ENCODE data around the gene NTRK2. TPM values are rescaled to one million over a fixed set of nuclear protein-coding genes. Genes with fewer than 3 reads are reported as not detected.

The NTRK2 gene
- polyA plus RNA-seq, 4 donors, result 93.2 to 154 (median 119) TPM

GRCh38 chr9:84731696-84732095 lies 62.2 kb downstream of the NTRK2 start:
- no peak for DNase-seq (ENCODE audit: low read depth in 4 of 4, low spot score in 3 of 4)

GRCh38 chr9:84736081-84736480 lies 66.6 kb downstream of the NTRK2 start:
- DNase-seq (ENCODE audit: low read depth in 4 of 4, low spot score in 3 of 4), result no peak

- DNase-seq (ENCODE audit: low read depth in 4 of 4, low spot score in 3 of 4), result no peak
Measured at GRCh38 chr9:84736536-84736935, 67.0 kb downstream of the NTRK2 start.

- no peak for DNase-seq (ENCODE audit: low read depth in 4 of 4, low spot score in 3 of 4)
Measured at GRCh38 chr9:84738353-84738752, 68.8 kb downstream of the NTRK2 start.

- DNase-seq (ENCODE audit: low read depth in 4 of 4, low spot score in 3 of 4), result no peak
Measured at GRCh38 chr9:84742261-84742660, 72.7 kb downstream of the NTRK2 start.

- DNase-seq (ENCODE audit: low read depth in 4 of 4, low spot score in 3 of 4), result no peak
Measured at GRCh38 chr9:84744195-84744594, 74.7 kb downstream of the NTRK2 start.

GRCh38 chr9:84744726-84745125 lies 75.2 kb downstream of the NTRK2 start:
- no peak for DNase-seq (ENCODE audit: low read depth in 4 of 4, low spot score in 3 of 4)

- no peak for DNase-seq (ENCODE audit: low read depth in 4 of 4, low spot score in 3 of 4)
Measured at GRCh38 chr9:84748112-84748511, 78.6 kb downstream of the NTRK2 start.

- no peak for DNase-seq (ENCODE audit: low read depth in 4 of 4, low spot score in 3 of 4)
Measured at GRCh38 chr9:84750152-84750865, 80.8 kb downstream of the NTRK2 start.

GRCh38 chr9:84751921-84752320 lies 82.4 kb downstream of the NTRK2 start:
- DNase-seq (ENCODE audit: low read depth in 4 of 4, low spot score in 3 of 4), result no peak

GRCh38 chr9:84754461-84754860 lies 84.9 kb downstream of the NTRK2 start:
- no peak for DNase-seq (ENCODE audit: low read depth in 4 of 4, low spot score in 3 of 4)

GRCh38 chr9:84754881-84755280 lies 85.4 kb downstream of the NTRK2 start:
- no peak for DNase-seq (ENCODE audit: low read depth in 4 of 4, low spot score in 3 of 4)

- no peak for DNase-seq (ENCODE audit: low read depth in 4 of 4, low spot score in 3 of 4)
Measured at GRCh38 chr9:84755380-84755779, 85.9 kb downstream of the NTRK2 start.

GRCh38 chr9:84756171-84756570 lies 86.6 kb downstream of the NTRK2 start:
- no peak for DNase-seq (ENCODE audit: low read depth in 4 of 4, low spot score in 3 of 4)

- peak in 1 of 4 donors; percentile 14 for DNase-seq (ENCODE audit: low read depth in 4 of 4, low spot score in 3 of 4)
Measured at GRCh38 chr9:84756731-84757130, 87.2 kb downstream of the NTRK2 start.

GRCh38 chr9:84758817-84759216 lies 89.3 kb downstream of the NTRK2 start:
- DNase-seq (ENCODE audit: low read depth in 4 of 4, low spot score in 3 of 4), result no peak

GRCh38 chr9:84759300-84759750 lies 89.8 kb downstream of the NTRK2 start:
- DNase-seq (ENCODE audit: low read depth in 4 of 4, low spot score in 3 of 4), result no peak

GRCh38 chr9:84759804-84760203 lies 90.3 kb downstream of the NTRK2 start:
- DNase-seq (ENCODE audit: low read depth in 4 of 4, low spot score in 3 of 4), result no peak

GRCh38 chr9:84761137-84761808 lies 91.7 kb downstream of the NTRK2 start:
- no peak for DNase-seq (ENCODE audit: low read depth in 4 of 4, low spot score in 3 of 4)

- no peak for DNase-seq (ENCODE audit: low read depth in 4 of 4, low spot score in 3 of 4)
Measured at GRCh38 chr9:84772511-84772910, 103.0 kb downstream of the NTRK2 start.

- no peak for DNase-seq (ENCODE audit: low read depth in 4 of 4, low spot score in 3 of 4)
Measured at GRCh38 chr9:84773022-84773421, 103.5 kb downstream of the NTRK2 start.

GRCh38 chr9:84775056-84775643 lies 105.6 kb downstream of the NTRK2 start:
- DNase-seq (ENCODE audit: low read depth in 4 of 4, low spot score in 3 of 4), result no peak
